GM12875 (cell line): ENCODE data around the gene ASS1.

Experiments used
- H3K4me3 ChIP-seq: one replicate; pipeline ENCODE4 v1.5.1; 2011; ENCODE audit warnings: low read depth, low read length, control low read depth
- CTCF ChIP-seq: IDR thresholded peaks from 2 replicates; pipeline ENCODE4 v1.5.1; 2011; ENCODE audit warnings: low read depth, mild to moderate bottlenecking, control low read depth, inconsistent platforms, low read length, moderate library complexity, borderline replicate concordance; ENCODE audit not compliant: insufficient read depth

Gene ASS1

GRCh38 chr9:130470269-130470668 lies 25.5 kb downstream of the ASS1 start:
- no peak for TF ChIP-seq CTCF
- H3K4me3 ChIP-seq: no peak overlapping the region

- no peak for TF ChIP-seq CTCF
Measured at GRCh38 chr9:130470950-130471349, 26.2 kb downstream of the ASS1 start.

GRCh38 chr9:130471411-130472183 lies 26.8 kb downstream of the ASS1 start:
- no peak overlapping the region for H3K4me3 ChIP-seq
- no peak for TF ChIP-seq CTCF

More at GRCh38 chr9:130470950-130471349, 26.2 kb downstream of the ASS1 start:
- no peak overlapping the region for H3K4me3 ChIP-seq

DNA sequence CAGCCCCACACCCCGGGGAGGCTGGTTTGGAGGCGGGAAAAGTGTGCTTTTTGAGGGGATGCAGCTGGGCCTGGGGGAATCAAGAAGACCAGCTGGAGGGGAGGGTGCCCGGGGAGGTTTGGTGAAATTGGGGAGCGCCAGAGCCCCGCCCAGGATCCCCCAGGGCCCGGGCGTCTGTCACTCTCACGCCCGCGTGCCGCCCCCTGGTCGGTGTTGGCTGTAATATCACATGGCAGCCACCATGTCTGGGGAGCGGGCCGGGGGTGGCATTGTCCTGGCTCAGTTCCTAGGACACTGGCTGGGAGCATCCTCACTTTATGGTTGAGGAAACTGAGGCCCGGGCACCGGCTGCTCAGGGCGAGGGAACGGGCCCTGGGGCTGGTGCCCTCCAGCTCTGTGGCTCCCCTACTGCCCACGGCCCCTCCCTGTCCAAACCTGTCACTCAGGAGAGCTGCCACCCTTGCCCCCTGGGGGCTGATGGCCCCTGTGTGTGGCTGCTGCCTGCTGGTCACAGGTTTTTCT lies 27.5 kb downstream of the ASS1 start:
- no peak for TF ChIP-seq CTCF

GRCh38 chr9:130473009-130473408 lies 28.2 kb downstream of the ASS1 start:
- H3K4me3 ChIP-seq: no peak overlapping the region
- TF ChIP-seq CTCF: no peak

More for the DNA sequence above, 27.5 kb downstream of the ASS1 start:
- no peak overlapping the region for H3K4me3 ChIP-seq

GRCh38 chr9:130473566-130473965 lies 28.8 kb downstream of the ASS1 start:
- TF ChIP-seq CTCF: no peak
- H3K4me3 ChIP-seq: no peak overlapping the region

- H3K4me3 ChIP-seq: no peak overlapping the region
- TF ChIP-seq CTCF: no peak
Measured at GRCh38 chr9:130474106-130474505, 29.3 kb downstream of the ASS1 start.
